WTC11 (cell line): ENCODE data around the gene COL13A1. TPM values are rescaled to one million over a fixed set of nuclear protein-coding genes. Genes with fewer than 3 reads are reported as not detected.

Source experiments
- ATAC-seq: fragments of 200-7000 bp; cut with Tn5 transposase; 2 replicates; pipeline ENCODE4 v1.10.0; 2021; ENCODE audit warnings: mild to moderate bottlenecking, moderate library complexity
- CTCF ChIA-PET: fragments of 300-600 bp; sonication (Branson Sonifier 250); formaldehyde crosslinking; loops from one replicate; lab custom pipeline; 2021; ENCODE audit warnings: antibody characterized with exemption; lab: Charles Lee
- POLR2A ChIA-PET: fragments of 350-600 bp; sonication (Branson Sonifier 250); formaldehyde crosslinking; loops from one replicate; lab custom pipeline; 2021; ENCODE audit warnings: antibody characterized with exemption; lab: Charles Lee
- DNase-seq: peaks from one replicate; pipeline ENCODE4 v3.0.0; 2021; ENCODE audit warnings: low spot score
- H3K27ac Mint-ChIP-seq: 2 replicates; pipeline ENCODE4 v1.8.0; 2021; ENCODE audit warnings: mixed read lengths
- H3K27me3 Mint-ChIP-seq: 2 replicates; pipeline ENCODE4 v1.8.0; 2021; ENCODE audit warnings: low read depth, mild to moderate bottlenecking, moderate library complexity, mixed read lengths
- H3K36me3 Mint-ChIP-seq: 2 replicates; pipeline ENCODE4 v1.8.0; 2021; ENCODE audit warnings: mixed read lengths
- H3K4me1 Mint-ChIP-seq: 2 replicates; pipeline ENCODE4 v1.8.0; 2022; ENCODE audit warnings: mixed read lengths
- H3K4me3 Mint-ChIP-seq: 2 replicates; pipeline ENCODE4 v1.8.0; 2021; ENCODE audit warnings: mild to moderate bottlenecking, moderate library complexity, mixed read lengths
- H3K9me3 Mint-ChIP-seq: 2 replicates; pipeline ENCODE4 v1.8.0; 2021; ENCODE audit warnings: mixed read lengths
- CBFB ChIP-seq: sonication (generic); formaldehyde crosslinking; IDR thresholded peaks from 2 replicates; pipeline ENCODE4 v1.8.1; 2022; ENCODE audit warnings: mild to moderate bottlenecking, low read depth, missing genetic modification reagents
- E2F5 ChIP-seq: sonication (generic); formaldehyde crosslinking; IDR thresholded peaks from 2 replicates; pipeline ENCODE4 v1.8.1; 2022; ENCODE audit warnings: mild to moderate bottlenecking, moderate library complexity, missing genetic modification reagents
- ELF4 ChIP-seq: sonication (generic); formaldehyde crosslinking; IDR thresholded peaks from 2 replicates; pipeline ENCODE4 v1.8.1; 2022; ENCODE audit warnings: low read depth, mild to moderate bottlenecking, moderate library complexity, missing genetic modification reagents
- EMX1 ChIP-seq: fragments of 250-450 bp; sonication (Bioruptor Pico); IDR thresholded peaks from 2 replicates; pipeline ENCODE4 v1.8.0; 2021; ENCODE audit warnings: mild to moderate bottlenecking
- ESRRA ChIP-seq: sonication (generic); formaldehyde crosslinking; IDR thresholded peaks from 2 replicates; pipeline ENCODE4 v1.8.1; 2022; ENCODE audit warnings: mild to moderate bottlenecking, missing genetic modification reagents, borderline replicate concordance
- FOXJ3 ChIP-seq: sonication (generic); formaldehyde crosslinking; IDR thresholded peaks from 2 replicates; pipeline ENCODE4 v1.9.0; 2021; ENCODE audit warnings: missing genetic modification reagents, mild to moderate bottlenecking, borderline replicate concordance
- HMGXB4 ChIP-seq: sonication (generic); formaldehyde crosslinking; IDR thresholded peaks from 2 replicates; pipeline ENCODE4 v1.8.1; 2023; ENCODE audit warnings: mild to moderate bottlenecking, moderate library complexity, missing genetic modification reagents
- IRF1 ChIP-seq: sonication (generic); formaldehyde crosslinking; IDR thresholded peaks from 2 replicates; pipeline ENCODE4 v1.8.0; 2023; ENCODE audit warnings: missing genetic modification reagents
- MLX ChIP-seq: sonication (generic); formaldehyde crosslinking; IDR thresholded peaks from 2 replicates; pipeline ENCODE4 v1.8.1; 2023; ENCODE audit warnings: mild to moderate bottlenecking, missing genetic modification reagents, moderate library complexity
- NR3C1 ChIP-seq: sonication (generic); formaldehyde crosslinking; conservative IDR thresholded peaks from 2 replicates; pipeline ENCODE4 v1.8.1; 2023; ENCODE audit warnings: low read depth, mild to moderate bottlenecking, missing genetic modification reagents
- OVOL2 ChIP-seq: fragments of 250-450 bp; sonication (Bioruptor Pico); IDR thresholded peaks from 2 replicates; pipeline ENCODE4 v1.9.0; 2021; ENCODE audit warnings: mild to moderate bottlenecking, borderline replicate concordance
- PREB ChIP-seq: sonication (generic); formaldehyde crosslinking; IDR thresholded peaks from 2 replicates; pipeline ENCODE4 v1.8.1; 2022; ENCODE audit warnings: mild to moderate bottlenecking, missing genetic modification reagents, moderate library complexity, borderline replicate concordance
- PRRX2 ChIP-seq: fragments of 250-450 bp; sonication (Bioruptor Pico); IDR thresholded peaks from 2 replicates; pipeline ENCODE4 v1.8.0; 2021; ENCODE audit warnings: mild to moderate bottlenecking
- RORB ChIP-seq: fragments of 250-450 bp; sonication (Bioruptor Pico); IDR thresholded peaks from 2 replicates; pipeline ENCODE4 v1.9.0; 2021; ENCODE audit warnings: mild to moderate bottlenecking
- SMAD4 ChIP-seq: sonication (generic); formaldehyde crosslinking; IDR thresholded peaks from 2 replicates; pipeline ENCODE4 v1.8.0; 2022; ENCODE audit warnings: mild to moderate bottlenecking, missing genetic modification reagents
- USF1 ChIP-seq: sonication (generic); formaldehyde crosslinking; IDR thresholded peaks from 2 replicates; pipeline ENCODE4 v1.8.0; 2022; ENCODE audit warnings: mild to moderate bottlenecking, missing genetic modification reagents
- ZNF138 ChIP-seq: sonication (generic); formaldehyde crosslinking; conservative IDR thresholded peaks from 2 replicates; pipeline ENCODE4 v1.8.1; 2022; ENCODE audit warnings: mild to moderate bottlenecking, moderate library complexity, missing genetic modification reagents
- ZNF219 ChIP-seq: sonication (generic); formaldehyde crosslinking; IDR thresholded peaks from 2 replicates; pipeline ENCODE4 v1.8.0; 2023; ENCODE audit warnings: missing genetic modification reagents, mild to moderate bottlenecking, borderline replicate concordance
- ZNF281 ChIP-seq: sonication (generic); formaldehyde crosslinking; IDR thresholded peaks from 2 replicates; pipeline ENCODE4 v1.8.0; 2023; ENCODE audit warnings: mild to moderate bottlenecking, missing genetic modification reagents
- ZNF416 ChIP-seq: fragments of 250-450 bp; sonication (Bioruptor Pico); IDR thresholded peaks from 2 replicates; pipeline ENCODE4 v1.9.0; 2021; ENCODE audit warnings: mild to moderate bottlenecking, inconsistent platforms
- ZNF423 ChIP-seq: fragments of 250-450 bp; sonication (Bioruptor Pico); IDR thresholded peaks from 2 replicates; pipeline ENCODE4 v2.1.2; 2022; ENCODE audit warnings: mild to moderate bottlenecking, moderate library complexity
- ZNF512 ChIP-seq: sonication (generic); formaldehyde crosslinking; IDR thresholded peaks from 2 replicates; pipeline ENCODE4 v1.8.1; 2022; ENCODE audit warnings: missing genetic modification reagents, borderline replicate concordance
- total RNA-seq: library from RNA; stranded (reverse); gene quantifications from 3 replicates; pipeline ENCODE4 v1.2.3, GENCODE V29; 2021

COL13A1 gene
- total RNA-seq, 1 experiment from 2014 or later, result 7.1 TPM

- no peak overlapping the region for H3K27ac Mint-ChIP-seq
- ATAC-seq, result no peak
- H3K36me3 Mint-ChIP-seq, result no peaks in the 10 kb centered on the region
- TF ChIP-seq FOXJ3 (CRISPR knock-in tag), result no peak
- TF ChIP-seq ZNF219 (CRISPR knock-in tag), result no peak
- no peak for TF ChIP-seq OVOL2 (CRISPR knock-in tag)
- no peak for TF ChIP-seq PRRX2 (CRISPR knock-in tag)
- no peak for TF ChIP-seq MLX (CRISPR knock-in tag)
- TF ChIP-seq SMAD4, result no peak
- DNase-seq, result no peak
- H3K27me3 Mint-ChIP-seq, result peaks cover 2% of the 10 kb centered on the region
- H3K4me1 Mint-ChIP-seq, result peaks cover 55% of the 10 kb centered on the region
- ChIA-PET POLR2A (no interaction called here), CTCF (interaction anchor here (1.1 to 1.6 kb wide), 6 partner anchors 12 to 78 kb away, joined by 4 to 9 read pairs (median 6); no protein-coding TSS in a partner anchor)
- H3K4me3 Mint-ChIP-seq, result no peak overlapping the region
- no peaks in the 10 kb centered on the region for H3K9me3 Mint-ChIP-seq
Measured at GRCh38 chr10:69880301-69881081, 78.8 kb downstream of the COL13A1 start.

GRCh38 chr10:69881202-69881601, 79.5 kb downstream of the COL13A1 start:
- peaks cover 51% of the 10 kb centered on the region for H3K4me1 Mint-ChIP-seq
- no peak overlapping the region for H3K27ac Mint-ChIP-seq
- no peaks in the 10 kb centered on the region for H3K36me3 Mint-ChIP-seq
- no peak overlapping the region for H3K4me3 Mint-ChIP-seq
- H3K9me3 Mint-ChIP-seq, result no peaks in the 10 kb centered on the region
- CTCF ChIA-PET, result interaction anchor here (0.7 to 1.5 kb wide), 2 partner anchors 12 to 34 kb away, joined by 3 to 9 read pairs; no protein-coding TSS in a partner anchor
- DNase-seq (no peak), ATAC-seq (no peak)
- TF ChIP-seq IRF1 (CRISPR knock-in tag) (no peak), EMX1 (no peak), ZNF281 (CRISPR knock-in tag) (no peak), ZNF512 (CRISPR knock-in tag) (no peak), ZNF219 (CRISPR knock-in tag) (no peak), ELF4 (CRISPR knock-in tag) (no peak), ZNF138 (CRISPR knock-in tag) (no peak), CBFB (CRISPR knock-in tag) (no peak), RORB (CRISPR knock-in tag) (no peak), NR3C1 (CRISPR knock-in tag) (no peak), ZNF416 (CRISPR knock-in tag) (no peak), PREB (CRISPR knock-in tag) (no peak), E2F5 (CRISPR knock-in tag) (no peak), SMAD4 (no peak), ESRRA (CRISPR knock-in tag) (no peak), ZNF423 (CRISPR knock-in tag) (no peak), USF1 (no peak), FOXJ3 (CRISPR knock-in tag) (no peak), HMGXB4 (no peak)
- peaks cover 2% of the 10 kb centered on the region for H3K27me3 Mint-ChIP-seq
- POLR2A ChIA-PET, result no interaction called here
